ENCODE measurements around the gene PGAP6. TPM values are rescaled to one million over a fixed set of nuclear protein-coding genes. Genes with fewer than 3 reads are reported as not detected.

PGAP6 gene
- total RNA-seq (10 to 100 TPM; 31.7 to 66.7 (median 45.0) TPM), polyA plus RNA-seq (10 to 100 TPM; 18.2 to 55.5 (median 39.0) TPM)
- long read RNA-seq, donor 1, transcript TMEM8A-204 (13 exons, 3,691 nt) = major isoform, 9 of 21 reads
- long read RNA-seq, donor 1, partial matches to known transcripts = 12 of 21 reads
- long read RNA-seq, donor 1, other reads (novel, unspliced or antisense) = 0 of 21 reads
- long read RNA-seq, donor 2, partial matches to known transcripts = 190 of 317 reads
- long read RNA-seq, donor 2, other reads (novel, unspliced or antisense) = 125 of 317 reads
- long read RNA-seq, donor 3, partial matches to known transcripts = 5 of 6 reads
- long read RNA-seq, donor 3, other reads (novel, unspliced or antisense) = 0 of 6 reads
- long read RNA-seq, donor 4, partial matches to known transcripts = 3 of 3 reads
- long read RNA-seq, donor 4, other reads (novel, unspliced or antisense) = 0 of 3 reads
- long read RNA-seq, donor 5, transcript TMEM8A-204 (13 exons, 3,691 nt) = major isoform, 123 of 171 reads
- long read RNA-seq, donor 5, partial matches to known transcripts = 13 of 171 reads
- long read RNA-seq, donor 5, other reads (novel, unspliced or antisense) = 35 of 171 reads
- long read RNA-seq, donor 6, partial matches to known transcripts = 3 of 7 reads
- long read RNA-seq, donor 6, other reads (novel, unspliced or antisense) = 4 of 7 reads
- long read RNA-seq, donor 7, partial matches to known transcripts = 0 of 1 reads
- long read RNA-seq, donor 7, other reads (novel, unspliced or antisense) = 0 of 1 reads
- long read RNA-seq, donor 8, transcript TMEM8A-204 (13 exons, 3,691 nt) = major isoform, 8 of 654 reads
- long read RNA-seq, donor 8, partial matches to known transcripts = 331 of 654 reads
- long read RNA-seq, donor 8, other reads (novel, unspliced or antisense) = 315 of 654 reads
- long read RNA-seq, donor 9, partial matches to known transcripts = 6 of 7 reads
- long read RNA-seq, donor 9, other reads (novel, unspliced or antisense) = 0 of 7 reads
- long read RNA-seq, donor 10, transcript TMEM8A-204 (13 exons, 3,691 nt) = major isoform, 5 of 5 reads
- long read RNA-seq, donor 10, partial matches to known transcripts = 0 of 5 reads
- long read RNA-seq, donor 10, other reads (novel, unspliced or antisense) = 0 of 5 reads

DNA sequence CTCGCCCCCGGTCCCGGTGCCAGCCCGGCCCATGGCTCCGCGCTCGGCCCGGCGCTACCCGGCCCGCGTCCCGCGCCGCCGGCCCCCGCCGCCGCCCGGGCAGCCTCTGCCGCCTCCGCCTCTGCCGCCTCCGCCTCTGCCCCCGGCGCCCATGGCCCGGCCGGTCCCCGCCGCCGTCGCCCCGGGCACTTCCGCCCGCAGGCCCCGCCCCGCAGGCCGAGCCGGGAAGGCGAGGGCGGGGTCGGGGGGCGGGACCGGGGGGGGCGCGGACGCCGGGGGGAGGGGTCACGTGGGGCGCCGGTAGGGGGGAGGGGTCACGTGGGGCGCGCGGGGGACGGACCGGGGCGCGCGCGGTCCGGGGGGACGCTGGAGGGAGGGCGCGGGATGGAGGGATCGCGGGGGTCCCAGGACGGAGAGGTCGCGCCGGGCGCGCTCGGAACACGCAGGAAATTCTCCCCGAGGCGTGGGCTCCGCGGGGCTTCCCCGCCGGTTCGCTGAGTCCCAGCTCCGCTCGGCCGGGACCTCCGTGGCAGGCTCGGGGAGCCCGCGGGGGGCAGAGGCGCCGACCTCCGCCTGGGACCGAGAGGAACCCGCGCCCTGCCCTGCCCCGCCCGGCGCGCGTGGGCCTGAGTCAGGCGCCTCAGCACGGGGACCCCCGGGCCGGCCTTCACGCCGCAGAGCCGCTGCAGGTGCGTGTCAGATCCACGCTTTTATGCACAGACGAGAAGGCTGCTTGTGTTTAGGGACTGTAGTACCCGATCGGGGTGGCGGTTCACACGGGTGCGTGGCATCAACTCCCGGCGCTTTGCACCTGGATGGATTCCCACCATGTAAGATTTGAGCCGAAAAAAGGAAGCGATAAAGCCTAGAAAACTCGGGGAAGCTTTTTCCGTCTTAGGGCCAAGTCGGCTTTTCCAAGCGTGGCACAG is at the start of gene PGAP6:
Gene PGAP6, minus strand, starts transcription at position 190 of the 929 bp plus-strand sequence. Its CDS starts 157 bp downstream, at position 33.
- H3K9me3 ChIP-seq (replicated peaks in 1 of 3) = no peaks in the 10 kb centered on the region
- DNase-seq = peak in 6 of 7 donors; percentile 57 to 76 (median 68)
- H3K4me3 ChIP-seq = peak within 1 kb of the TSS; percentile 18 to 96 (median 82)
- intact Hi-C loops (cut with DNase I) = no loop called here
- H3K36me3 ChIP-seq (replicated peaks in 1 of 2) = peaks cover 0 to 5% of the 10 kb centered on the region in 2 donors
- H3K4me1 ChIP-seq (replicated peaks in 1 of 2) = peaks cover 15 to 36% of the 10 kb centered on the region in 2 donors
- peak within 1 kb of the TSS in 4 of 5 donors; percentile 35 to 86 (median 72) for H3K27ac ChIP-seq
- WGBS, 4 donors = 0 to 1% (median 1%) methylated on average over 6 to 123 of the region's 123 CpGs
- no peaks in the 10 kb centered on the region for H3K27me3 ChIP-seq
- TF ChIP-seq POLR2A (IDR thresholded peaks at IDR 0.05) = peak in 1 of 2 donors; percentile 27
- TF ChIP-seq, protein P1, sequence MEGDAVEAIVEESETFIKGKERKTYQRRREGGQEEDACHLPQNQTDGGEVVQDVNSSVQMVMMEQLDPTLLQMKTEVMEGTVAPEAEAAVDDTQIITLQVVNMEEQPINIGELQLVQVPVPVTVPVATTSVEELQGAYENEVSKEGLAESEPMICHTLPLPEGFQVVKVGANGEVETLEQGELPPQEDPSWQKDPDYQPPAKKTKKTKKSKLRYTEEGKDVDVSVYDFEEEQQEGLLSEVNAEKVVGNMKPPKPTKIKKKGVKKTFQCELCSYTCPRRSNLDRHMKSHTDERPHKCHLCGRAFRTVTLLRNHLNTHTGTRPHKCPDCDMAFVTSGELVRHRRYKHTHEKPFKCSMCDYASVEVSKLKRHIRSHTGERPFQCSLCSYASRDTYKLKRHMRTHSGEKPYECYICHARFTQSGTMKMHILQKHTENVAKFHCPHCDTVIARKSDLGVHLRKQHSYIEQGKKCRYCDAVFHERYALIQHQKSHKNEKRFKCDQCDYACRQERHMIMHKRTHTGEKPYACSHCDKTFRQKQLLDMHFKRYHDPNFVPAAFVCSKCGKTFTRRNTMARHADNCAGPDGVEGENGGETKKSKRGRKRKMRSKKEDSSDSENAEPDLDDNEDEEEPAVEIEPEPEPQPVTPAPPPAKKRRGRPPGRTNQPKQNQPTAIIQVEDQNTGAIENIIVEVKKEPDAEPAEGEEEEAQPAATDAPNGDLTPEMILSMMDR (IDR thresholded peaks at IDR 0.05) = no peak

- H3K4me1 ChIP-seq (replicated peaks in 1 of 2) = peaks cover 9 to 31% of the 10 kb centered on the region in 2 donors
- H3K36me3 ChIP-seq (replicated peaks in 1 of 2) = no peaks in the 10 kb centered on the region
- intact Hi-C loops (cut with DNase I) = loop anchor here in 1 of 2 donors (10.0 kb wide), 1 partner anchor 94 kb away; the partner anchor contains the start of gene CAPN15
- 95 to 98% (median 96%) methylated on average over 7 of the region's 7 CpGs for WGBS, 4 donors
- no peak for DNase-seq
- no peak overlapping the region for H3K27ac ChIP-seq
- H3K27me3 ChIP-seq = no peaks in the 10 kb centered on the region
- no peak overlapping the region for H3K4me3 ChIP-seq
- TF ChIP-seq POLR2A (IDR thresholded peaks at IDR 0.05) = no peak
- TF ChIP-seq, protein P1 (IDR thresholded peaks at IDR 0.05) = no peak
- H3K9me3 ChIP-seq (replicated peaks in 1 of 3) = no peaks in the 10 kb centered on the region
Observed at GRCh38 chr16:430904-431303, 49.1 kb upstream of the PGAP6 start.

- Histone ChIP-seq H3K36me3 (replicated peaks in 1 of 2) (no peaks in the 10 kb centered on the region), H3K9me3 (replicated peaks in 1 of 3) (no peaks in the 10 kb centered on the region), H3K4me3 (peak overlapping the region in 2 of 4 donors; percentile 73 to 76), H3K27ac (no peak overlapping the region), H3K4me1 (replicated peaks in 1 of 2) (peaks cover 24 to 47% of the 10 kb centered on the region in 2 donors), H3K27me3 (no peaks in the 10 kb centered on the region)
- DNase-seq = no peak
- intact Hi-C loops (cut with DNase I) = no loop called here
- 47 to 65% (median 64%) methylated on average over 5 to 10 of the region's 10 CpGs for WGBS, 4 donors
- TF ChIP-seq, protein P1 (IDR thresholded peaks at IDR 0.05) = no peak
- no peak for TF ChIP-seq POLR2A (IDR thresholded peaks at IDR 0.05)
Observed at GRCh38 chr16:427250-427649, 45.5 kb upstream of the PGAP6 start.

All from adrenal gland (tissue), 19 donors.